Measurements from ENCODE around the gene NTM.

NTM gene

GRCh38 chr11:132072044-132072857 is 701.8 kb downstream of the NTM start:
- in situ Hi-C loops (cut with HindIII; ENCODE audit: low sequenced_read_pairs), result no loop called here

DNA sequence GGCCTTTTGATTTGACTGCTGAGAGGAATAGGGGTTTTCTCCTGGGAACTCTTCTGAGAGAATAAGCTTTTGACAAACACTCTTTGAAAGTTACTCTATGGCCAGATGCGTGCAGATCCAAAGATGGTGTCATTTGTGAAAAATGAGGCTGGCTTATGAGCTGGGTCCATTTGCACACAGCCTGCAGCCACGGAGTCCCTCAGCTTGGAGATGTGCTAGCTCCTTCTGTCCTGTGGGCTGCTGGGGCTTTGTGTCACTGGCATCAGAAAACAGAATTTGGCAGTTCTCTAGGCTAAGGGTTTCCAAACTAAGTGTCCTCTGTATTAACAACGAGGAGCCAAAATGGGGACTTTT is 702.4 kb downstream of the NTM start:
- in situ Hi-C loops (cut with HindIII; ENCODE audit: low sequenced_read_pairs), result no loop called here

- in situ Hi-C loops (cut with HindIII; ENCODE audit: low sequenced_read_pairs), result no loop called here
Observed at GRCh38 chr11:132073787-132074186, 703.4 kb downstream of the NTM start.

GRCh38 chr11:132075447-132075846 is 705.0 kb downstream of the NTM start:
- in situ Hi-C loops (cut with HindIII; ENCODE audit: low sequenced_read_pairs), result no loop called here

DNA sequence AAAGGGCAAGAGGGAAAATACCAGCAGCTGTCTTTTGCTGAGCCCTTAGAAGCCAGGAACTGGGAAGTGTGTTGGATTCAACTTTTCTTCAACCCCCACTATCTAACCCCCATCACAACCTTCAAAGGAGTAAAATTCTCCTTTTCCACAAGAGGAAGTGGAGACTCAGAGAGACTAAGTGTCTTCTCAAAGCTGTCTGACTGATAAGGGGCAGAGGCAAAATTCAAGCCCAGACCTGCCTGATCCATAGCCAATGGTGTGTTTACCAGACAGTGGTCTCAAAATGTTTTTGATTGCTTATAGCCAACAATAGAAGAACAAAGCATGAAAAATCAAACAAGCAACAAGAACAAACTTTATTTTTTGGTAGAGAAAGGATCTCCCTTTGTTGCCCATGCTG is 707.0 kb downstream of the NTM start:
- in situ Hi-C loops (cut with HindIII; ENCODE audit: low sequenced_read_pairs), result no loop called here

DNA sequence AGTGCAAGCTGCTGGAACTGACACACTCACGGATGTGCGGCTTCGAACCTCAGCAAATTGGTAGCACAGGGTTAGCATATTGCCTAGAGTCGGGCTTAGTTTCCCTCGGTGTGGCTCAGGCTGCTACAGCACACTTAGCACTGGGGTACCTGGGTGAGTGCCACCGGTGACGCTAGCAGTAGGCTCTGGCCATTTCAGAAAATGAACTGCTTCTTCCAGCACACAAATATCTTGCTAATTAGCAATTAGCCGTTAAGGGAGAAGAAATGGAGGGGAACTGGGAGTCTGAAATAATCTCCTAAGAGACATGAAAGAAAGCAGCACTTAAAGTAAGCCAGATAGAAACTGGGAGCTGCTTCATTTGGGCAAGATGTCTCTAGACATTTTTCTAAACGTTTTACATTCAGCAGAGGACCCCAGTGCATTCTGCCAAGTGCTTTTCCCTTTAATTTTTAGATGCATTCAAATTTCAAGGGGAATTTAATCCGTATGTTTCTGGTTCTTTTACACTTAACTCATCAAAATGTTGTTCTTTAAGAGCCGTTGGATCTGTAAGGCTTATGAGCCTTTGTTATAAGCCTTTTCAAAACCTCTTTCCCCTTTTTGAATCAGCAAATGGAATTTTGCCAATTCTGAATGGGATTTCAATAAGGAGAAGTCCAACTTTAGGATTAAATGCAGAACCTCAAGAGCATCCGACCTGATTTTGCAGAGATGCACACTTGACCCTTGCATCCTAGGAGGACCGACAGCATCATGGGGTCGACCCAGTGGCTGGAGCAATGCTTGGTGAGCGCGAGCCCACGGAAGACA is 708.1 kb downstream of the NTM start:
- in situ Hi-C loops (cut with HindIII; ENCODE audit: low sequenced_read_pairs), result no loop called here

GRCh38 chr11:132080127-132080526 is 709.7 kb downstream of the NTM start:
- in situ Hi-C loops (cut with HindIII; ENCODE audit: low sequenced_read_pairs), result no loop called here

GRCh38 chr11:132082566-132082965 is 712.2 kb downstream of the NTM start:
- in situ Hi-C loops (cut with HindIII; ENCODE audit: low sequenced_read_pairs), result no loop called here

- in situ Hi-C loops (cut with HindIII; ENCODE audit: low sequenced_read_pairs), result no loop called here
Observed at GRCh38 chr11:132084433-132084832, 714.0 kb downstream of the NTM start.

DNA sequence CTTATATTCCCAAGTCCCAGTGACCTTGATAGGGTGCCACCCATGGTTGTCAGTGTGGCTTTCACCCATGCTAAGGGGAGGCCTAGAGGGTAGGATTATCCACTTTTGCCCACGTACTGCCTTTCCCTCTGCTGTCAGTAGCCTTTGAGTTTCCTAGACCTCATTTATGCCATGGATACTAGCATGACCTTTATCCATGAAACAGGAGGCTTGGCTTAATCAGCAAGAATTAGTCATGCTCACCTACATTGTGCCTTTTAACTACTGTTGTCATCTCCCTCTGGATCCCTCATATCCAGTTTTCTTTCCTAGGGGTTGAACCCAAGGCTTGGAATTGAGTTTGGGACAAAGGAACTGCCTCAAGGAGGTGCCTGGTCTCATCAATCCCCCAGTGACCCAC is 716.7 kb downstream of the NTM start:
- in situ Hi-C loops (cut with HindIII; ENCODE audit: low sequenced_read_pairs), result no loop called here

- in situ Hi-C loops (cut with HindIII; ENCODE audit: low sequenced_read_pairs), result no loop called here
Observed at GRCh38 chr11:132088551-132088950, 718.1 kb downstream of the NTM start.

GRCh38 chr11:132093536-132094259 is 723.3 kb downstream of the NTM start:
- in situ Hi-C loops (cut with HindIII; ENCODE audit: low sequenced_read_pairs), result no loop called here

- in situ Hi-C loops (cut with HindIII; ENCODE audit: low sequenced_read_pairs), result no loop called here
Observed at GRCh38 chr11:132094598-132094997, 724.2 kb downstream of the NTM start.

DNA sequence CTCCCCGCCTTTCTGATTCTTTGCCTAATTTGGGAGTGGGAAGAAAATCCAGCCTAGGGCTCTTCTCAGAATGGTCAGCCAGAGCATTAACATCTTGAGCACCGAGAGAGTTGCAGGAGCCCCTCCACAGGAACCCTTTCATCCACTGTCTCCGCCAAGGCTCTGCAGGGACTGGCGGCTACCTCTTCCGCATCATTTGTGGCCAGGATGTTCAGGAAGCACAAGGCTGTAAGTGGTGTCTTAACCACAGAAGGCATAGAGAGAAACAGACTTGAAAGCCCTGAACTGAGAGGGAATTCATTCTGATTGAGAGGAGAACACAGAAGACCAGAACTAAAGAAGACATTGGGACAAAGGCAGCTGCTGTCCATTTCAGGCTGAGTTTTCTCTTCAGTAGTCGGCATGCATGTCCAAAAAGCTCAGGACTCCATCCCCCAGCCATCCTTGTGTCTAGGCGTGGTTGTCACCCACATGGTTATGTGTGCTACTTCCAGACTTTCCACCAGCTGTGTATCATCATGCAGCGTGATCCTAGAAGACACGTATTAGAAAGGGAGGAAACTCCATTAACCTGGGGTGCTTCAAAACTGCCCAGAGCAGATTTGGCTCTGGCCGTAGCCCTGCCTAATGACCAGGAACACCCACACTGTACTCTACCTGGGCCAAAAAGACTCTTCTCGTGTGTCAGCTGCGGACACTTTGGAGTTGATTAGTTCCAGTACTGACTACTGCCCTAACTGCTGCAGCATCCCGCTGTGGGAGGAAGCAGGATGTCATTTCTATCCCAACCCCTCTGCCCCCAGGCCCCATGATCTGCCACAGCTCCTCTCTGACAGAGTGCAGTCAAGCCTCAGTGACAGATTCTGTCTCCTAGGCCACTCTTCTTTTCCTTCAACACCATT is 725.1 kb downstream of the NTM start:
- in situ Hi-C loops (cut with HindIII; ENCODE audit: low sequenced_read_pairs), result no loop called here

GRCh38 chr11:132096132-132096825 is 725.9 kb downstream of the NTM start:
- in situ Hi-C loops (cut with HindIII; ENCODE audit: low sequenced_read_pairs), result no loop called here

- in situ Hi-C loops (cut with HindIII; ENCODE audit: low sequenced_read_pairs), result no loop called here
Observed at GRCh38 chr11:132099692-132100091, 729.3 kb downstream of the NTM start.

- in situ Hi-C loops (cut with HindIII; ENCODE audit: low sequenced_read_pairs), result no loop called here
Observed at GRCh38 chr11:132100583-132100982, 730.2 kb downstream of the NTM start.

- in situ Hi-C loops (cut with HindIII; ENCODE audit: low sequenced_read_pairs), result no loop called here
Observed at GRCh38 chr11:132101881-132102280, 731.5 kb downstream of the NTM start.

- in situ Hi-C loops (cut with HindIII; ENCODE audit: low sequenced_read_pairs), result no loop called here
Observed at GRCh38 chr11:132103021-132103420, 732.6 kb downstream of the NTM start.
